ENCODE measurements around the gene ATG16L1.

DNA sequence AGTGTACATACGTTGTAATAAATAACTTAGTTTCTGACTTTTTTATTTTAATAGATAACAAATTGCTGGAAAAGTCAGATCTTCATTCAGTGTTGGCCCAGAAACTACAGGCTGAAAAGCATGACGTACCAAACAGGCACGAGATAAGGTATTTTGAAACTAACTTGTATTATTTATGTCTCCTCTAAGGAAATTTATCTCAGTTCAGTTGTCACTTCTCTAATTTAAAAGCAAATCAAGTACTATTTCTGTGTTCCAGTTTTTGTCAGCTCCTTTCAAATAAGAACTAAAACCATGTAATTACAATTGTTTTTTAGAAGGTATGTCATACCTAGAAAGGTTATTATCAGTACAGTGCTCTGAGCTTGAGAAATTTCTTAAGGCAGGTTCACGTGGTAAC is 4.6 kb downstream of the ATG16L1 start:
- no peak for TF ChIP-seq CTCF (IDR thresholded peaks at IDR 0.05; ENCODE audit: low read length)
- TF ChIP-seq EZH2phosphoT487 (IDR thresholded peaks at IDR 0.05; ENCODE audit: low read length) = no peak

Measured in MM.1S (cell line).